GM11168 (cell line): ENCODE data around the gene INPP4B.
"Not testable (repeated sequence)": the region's sequence is repeated elsewhere in the genome, so short reads cannot be mapped to it uniquely, and the experiment has no call there.

Experiments used
- in situ Hi-C: fragments of 300-500 bp; cut with MboI; formaldehyde crosslinking; loops from one replicate; pipeline ENCODE4 v1.12.0; 2022; ENCODE audit warnings: low sequenced_read_pairs; ENCODE audit not compliant: unreplicated experiment

INPP4B gene

DNA sequence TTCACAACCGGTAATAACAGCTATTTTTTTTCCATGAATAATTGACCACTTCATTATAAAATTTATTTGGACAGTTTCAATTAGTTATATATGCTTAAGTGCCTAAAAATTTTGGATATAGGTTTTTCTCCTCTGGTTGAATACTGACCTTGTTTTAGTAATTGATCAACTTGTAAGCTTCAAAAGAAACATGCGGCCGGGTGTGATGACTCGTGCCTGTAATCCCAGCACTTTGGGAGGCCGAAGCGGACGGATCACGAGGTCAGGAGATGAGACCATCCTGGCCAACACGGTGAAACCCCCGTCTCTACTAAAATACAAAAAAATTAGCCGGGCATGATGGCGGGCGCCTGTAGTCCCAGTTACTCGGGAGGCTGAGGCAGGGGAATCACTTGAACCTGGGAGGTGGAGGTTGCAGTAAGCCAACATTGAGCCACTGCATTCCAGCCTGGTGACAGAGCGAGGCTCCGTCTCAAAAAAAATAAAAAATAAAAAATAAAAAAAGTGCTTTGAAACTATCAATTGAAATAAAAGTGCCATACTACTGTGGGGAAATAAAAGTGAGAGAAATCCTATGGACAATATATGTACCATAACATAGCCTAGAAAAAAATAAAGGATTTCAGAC lies 448.6 kb downstream of the INPP4B start:
- in situ Hi-C loops, result not testable (repeated sequence)

- in situ Hi-C loops, result no loop called here
Measured at GRCh38 chr4:142396279-142396678, 449.8 kb downstream of the INPP4B start.

DNA sequence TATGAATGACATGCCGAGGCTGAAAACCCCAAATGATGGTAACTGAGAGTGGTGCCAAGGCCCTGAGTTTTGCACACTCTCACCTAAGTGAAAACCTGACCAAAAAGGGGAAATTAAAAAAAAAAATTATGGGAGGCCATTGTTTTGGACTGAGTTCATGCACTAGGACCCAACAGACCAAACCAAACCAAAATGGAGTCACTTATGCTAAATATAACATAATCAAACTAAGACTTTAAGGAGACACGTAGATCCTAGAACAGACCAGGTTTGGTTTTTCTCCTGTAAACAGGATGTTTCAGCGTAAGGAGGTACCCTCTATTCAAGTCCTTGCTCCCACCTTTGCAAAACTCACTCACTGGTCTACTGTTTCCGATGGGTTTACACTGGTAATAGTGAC lies 453.0 kb downstream of the INPP4B start:
- in situ Hi-C loops, result no loop called here

- in situ Hi-C loops, result no loop called here
Measured at GRCh38 chr4:142386856-142387255, 459.2 kb downstream of the INPP4B start.

- in situ Hi-C loops, result no loop called here
Measured at GRCh38 chr4:142386449-142386848, 459.7 kb downstream of the INPP4B start.

DNA sequence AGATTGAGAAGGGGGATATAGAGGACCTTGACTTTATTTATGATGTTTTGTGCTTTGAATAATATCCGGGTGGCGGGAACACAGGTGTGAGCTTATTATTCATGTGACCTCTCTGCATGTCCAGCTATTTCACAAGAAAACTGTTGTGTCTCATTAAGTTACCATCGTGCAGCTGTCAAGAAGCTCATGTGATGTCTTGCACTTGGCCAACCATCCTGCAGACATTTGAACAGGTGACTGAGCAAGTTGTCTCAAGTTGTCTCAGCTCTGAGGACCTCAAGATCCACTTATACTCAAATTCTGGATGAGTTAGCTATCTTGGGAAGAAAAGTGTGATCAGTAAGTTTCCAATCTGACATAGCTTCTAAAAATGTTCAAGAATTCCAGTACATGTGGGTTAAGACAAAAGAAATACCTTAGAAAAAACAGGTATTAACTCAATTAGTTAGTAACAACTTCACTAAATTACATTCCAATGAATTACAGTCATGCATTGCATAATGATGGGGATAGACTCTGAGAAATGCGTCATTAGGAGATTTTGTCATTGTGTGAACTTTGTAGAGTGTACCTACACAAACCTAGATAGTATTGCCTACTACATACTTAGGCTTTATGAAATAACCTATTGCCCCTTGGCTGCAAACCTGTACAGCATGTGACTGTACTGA lies 462.2 kb downstream of the INPP4B start:
- in situ Hi-C loops, result no loop called here

DNA sequence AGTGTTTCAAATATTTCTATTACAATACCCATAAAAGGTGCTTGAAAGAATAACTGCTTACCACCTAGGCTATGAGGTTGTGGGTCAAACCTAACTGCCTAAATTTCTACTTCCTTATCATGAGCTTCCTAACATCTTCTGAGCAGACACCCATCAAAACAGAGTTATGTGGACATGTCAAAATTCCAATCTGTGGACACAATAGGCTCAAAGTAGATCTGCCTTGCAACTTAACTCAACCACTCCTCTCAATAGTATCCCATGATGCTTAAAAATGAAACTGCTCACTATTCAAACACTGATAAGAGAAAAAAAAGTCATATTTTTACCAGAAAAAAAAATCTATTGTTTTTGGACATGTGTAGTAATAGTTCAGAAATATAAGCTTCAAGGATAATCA lies 462.7 kb downstream of the INPP4B start:
- in situ Hi-C loops, result no loop called here

DNA sequence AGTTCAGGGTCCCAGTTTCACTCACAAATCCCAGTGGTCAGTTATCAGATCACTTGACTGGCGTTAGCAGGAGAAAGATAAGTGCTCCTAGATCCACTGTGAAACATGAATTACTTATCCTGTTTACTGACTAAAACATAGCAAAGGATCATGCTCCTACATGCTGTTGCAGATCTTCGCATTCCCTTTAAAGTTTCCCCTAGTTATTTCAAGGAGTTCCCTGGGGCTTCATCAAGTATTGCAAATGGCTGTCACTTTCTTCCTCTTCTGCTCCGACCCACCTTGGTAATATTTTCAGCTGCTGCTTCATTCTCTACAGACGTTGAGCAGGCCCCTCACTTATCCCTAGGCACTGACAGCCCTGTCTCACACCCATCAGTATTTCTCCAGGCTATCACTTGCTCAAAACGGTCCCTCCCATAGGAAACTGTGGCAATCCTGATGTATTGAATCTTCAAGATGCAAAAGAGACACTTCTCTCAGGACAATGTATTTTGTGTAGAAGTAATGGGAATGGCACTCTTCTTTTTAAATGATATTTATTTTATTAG lies 466.0 kb downstream of the INPP4B start:
- in situ Hi-C loops, result no loop called here

DNA sequence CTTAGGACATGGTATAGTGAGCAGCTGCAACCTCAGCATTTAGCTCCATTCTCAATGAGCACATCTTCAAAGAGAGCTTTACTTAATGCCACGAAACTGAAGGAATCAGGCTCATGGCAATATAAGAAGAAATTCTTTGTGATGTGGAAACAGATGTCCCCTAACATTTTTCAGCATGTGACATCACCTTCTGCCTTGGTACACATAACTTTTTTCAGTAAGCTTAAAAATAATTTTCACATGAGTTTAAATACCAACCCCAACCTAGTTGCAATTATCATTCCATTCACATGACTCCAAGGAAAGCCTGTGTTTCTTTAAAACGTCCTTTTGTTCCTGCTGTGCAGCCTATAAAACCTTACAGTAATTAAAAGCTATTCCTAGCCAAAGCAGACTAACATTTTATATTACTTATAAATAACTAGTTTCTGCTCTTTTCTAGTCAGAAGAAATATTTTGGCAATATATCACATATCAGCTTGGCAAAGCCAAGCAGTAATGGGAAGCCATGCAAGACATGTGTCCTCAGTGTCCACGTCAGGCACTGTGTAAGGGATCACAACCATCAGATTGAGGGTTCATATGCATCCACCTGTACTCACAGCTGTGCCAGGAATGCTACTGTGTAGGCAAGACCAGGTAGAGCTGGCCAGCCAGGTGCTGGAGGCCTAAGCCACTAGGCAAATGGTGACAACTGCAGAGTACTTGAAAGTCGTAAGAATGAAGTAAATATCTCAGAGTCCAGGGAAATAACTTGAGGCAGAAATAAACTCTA lies 466.6 kb downstream of the INPP4B start:
- in situ Hi-C loops, result no loop called here

DNA sequence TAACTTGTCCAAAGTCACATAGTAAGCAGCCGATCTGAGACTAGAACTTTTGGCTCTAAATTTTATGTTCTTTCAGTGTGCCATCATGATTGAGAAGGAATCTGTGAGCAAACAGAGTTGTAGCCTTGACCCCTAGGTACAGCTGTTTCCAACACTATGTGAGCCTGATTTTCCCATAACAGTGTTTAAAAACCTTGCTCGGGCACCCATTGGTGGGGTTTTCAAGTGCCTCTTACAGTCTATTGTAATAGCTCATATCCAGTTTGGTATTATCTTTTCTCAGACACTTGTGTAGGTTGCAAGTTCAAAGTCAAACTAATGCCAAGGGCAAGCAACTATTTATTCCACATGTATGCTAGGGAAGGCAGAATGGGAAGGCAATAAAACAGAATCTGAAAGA lies 467.9 kb downstream of the INPP4B start:
- in situ Hi-C loops, result no loop called here

DNA sequence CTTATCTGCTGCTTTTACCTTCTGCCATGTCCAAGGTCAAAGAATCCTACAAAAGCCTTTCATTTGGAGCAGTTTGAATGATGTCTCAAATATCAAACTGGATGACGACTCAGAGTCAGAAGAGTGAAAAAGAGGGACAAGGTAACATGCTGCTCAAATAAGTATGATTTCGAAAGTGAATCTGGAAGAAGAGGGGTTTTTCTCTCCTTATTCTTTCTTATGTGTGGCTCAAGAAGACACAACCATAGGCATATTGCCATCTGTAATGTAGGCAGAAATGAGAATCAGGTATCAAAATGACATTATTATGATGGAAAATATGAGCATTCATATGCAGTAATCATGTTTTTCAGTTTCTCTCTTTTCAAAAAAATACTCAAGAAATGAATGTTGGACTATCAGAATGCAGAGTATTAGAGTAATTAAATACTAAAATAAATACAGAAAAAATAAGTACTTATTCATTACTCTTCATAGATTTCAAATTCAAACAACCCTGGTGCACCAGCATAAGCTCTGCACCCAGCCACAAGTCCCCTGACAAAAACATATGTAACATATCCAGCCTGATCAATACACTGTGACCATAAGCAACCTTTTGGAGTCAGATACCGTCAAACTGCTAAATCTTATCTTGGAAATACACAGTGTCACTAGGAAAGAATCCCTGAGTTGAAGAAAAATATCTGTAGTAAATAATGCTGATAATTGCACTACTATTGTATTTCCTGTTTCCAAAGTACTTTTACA lies 468.6 kb downstream of the INPP4B start:
- in situ Hi-C loops, result no loop called here

- in situ Hi-C loops, result no loop called here
Measured at GRCh38 chr4:142376204-142376603, 469.9 kb downstream of the INPP4B start.

DNA sequence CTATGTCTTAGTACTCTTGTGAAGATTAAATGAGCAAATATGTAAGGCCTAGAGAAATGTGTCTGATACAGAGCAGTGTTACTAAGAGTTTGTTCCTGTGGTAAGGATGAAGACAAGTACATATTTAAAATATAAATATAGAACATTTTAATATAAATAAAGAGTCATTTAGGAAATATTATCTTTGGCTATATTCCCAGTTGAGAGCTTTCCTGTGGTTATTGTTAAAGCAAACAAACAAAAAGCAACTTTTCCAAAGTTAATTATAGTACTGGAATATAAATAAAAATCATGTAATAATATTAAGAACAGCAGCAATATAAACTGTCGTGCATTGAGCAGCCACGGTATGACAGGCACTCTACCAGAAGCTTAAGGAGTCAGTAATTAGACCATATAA lies 472.5 kb downstream of the INPP4B start:
- in situ Hi-C loops, result no loop called here

- in situ Hi-C loops, result no loop called here
Measured at GRCh38 chr4:142372530-142373260, 473.4 kb downstream of the INPP4B start.

GRCh38 chr4:142369141-142369540 lies 477.0 kb downstream of the INPP4B start:
- in situ Hi-C loops, result no loop called here

DNA sequence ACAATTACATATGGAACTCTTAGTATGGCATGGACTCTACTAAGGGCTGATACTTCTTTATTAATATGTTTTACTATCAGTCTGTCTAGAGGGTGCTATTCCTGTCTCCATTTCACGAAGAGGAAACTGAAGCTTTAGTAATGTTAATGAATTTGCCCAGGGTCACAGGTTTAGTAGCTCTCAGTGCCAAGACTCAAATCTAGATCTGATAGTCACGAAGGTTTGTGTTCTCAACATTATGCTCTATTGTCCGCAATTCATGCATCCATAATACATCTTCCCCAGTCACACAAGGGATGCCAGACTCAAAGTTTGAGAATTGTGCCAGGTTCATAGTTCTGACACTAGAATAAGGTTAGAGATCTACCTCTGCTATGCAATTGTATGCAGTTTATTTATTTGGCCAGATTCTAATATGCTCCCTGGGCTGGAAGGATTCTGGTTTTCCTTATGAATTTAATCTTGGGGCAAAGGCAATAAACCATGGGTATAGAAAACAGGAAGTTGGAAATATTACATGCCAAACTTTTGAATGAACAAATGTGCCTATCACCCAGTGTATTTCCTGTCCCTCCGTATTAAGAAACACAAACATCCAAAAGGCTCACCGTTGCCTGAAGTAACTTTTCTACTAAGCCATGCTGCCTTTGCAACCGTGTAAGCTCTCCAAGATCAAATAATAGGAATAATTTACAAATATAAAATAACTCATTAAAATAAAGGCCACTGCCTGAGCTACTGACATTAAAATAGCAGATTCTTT lies 478.5 kb downstream of the INPP4B start:
- in situ Hi-C loops, result no loop called here

DNA sequence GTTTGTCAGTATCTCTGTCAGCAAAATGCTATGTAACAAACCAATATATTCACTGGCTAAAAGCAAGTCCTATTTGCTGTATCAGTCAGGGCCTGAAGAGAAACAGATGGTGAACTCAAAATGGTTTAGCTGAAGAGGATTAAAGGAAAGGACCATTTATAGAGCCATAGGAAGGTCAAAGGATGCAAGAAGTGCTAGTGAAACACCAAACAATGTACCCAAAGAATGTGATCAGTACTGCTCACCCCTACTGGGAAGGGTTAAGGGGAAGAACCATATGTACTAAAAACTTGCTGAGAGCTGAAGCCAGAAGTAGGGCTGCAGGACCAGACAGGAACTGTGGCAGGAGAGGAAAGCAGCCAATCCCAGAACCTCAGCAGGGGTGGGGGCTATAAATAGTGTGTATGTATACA lies 479.3 kb downstream of the INPP4B start:
- in situ Hi-C loops, result no loop called here

DNA sequence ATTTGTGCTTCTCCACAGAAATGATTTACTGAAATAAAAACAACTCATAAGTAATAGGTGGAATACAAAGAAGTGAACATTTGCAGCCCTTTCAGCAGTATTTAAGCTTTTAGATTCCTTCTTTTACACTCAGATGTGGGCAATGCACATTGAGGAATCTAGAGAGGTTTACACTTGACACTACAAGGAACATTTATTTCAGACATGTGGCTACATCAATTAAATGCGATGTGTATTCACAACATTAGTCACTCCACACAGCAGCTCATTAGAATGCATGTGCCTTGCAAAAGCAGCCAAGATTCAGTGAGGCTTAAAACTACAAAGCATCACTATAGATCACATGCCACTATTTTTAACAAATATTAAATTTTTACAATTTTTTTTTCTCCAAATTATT lies 480.7 kb downstream of the INPP4B start:
- in situ Hi-C loops, result no loop called here

GRCh38 chr4:142363686-142364085 lies 482.4 kb downstream of the INPP4B start:
- in situ Hi-C loops, result no loop called here
